ENCODE results near the gene SRD5A1. TPM values are rescaled to one million over a fixed set of nuclear protein-coding genes. Genes with fewer than 3 reads are reported as not detected.

The SRD5A1 gene
- polyA plus RNA-seq (2013, experiment 1 of 2): 16.0 TPM
- 17.1 TPM for polyA plus RNA-seq (2013, experiment 2 of 2)

DNA sequence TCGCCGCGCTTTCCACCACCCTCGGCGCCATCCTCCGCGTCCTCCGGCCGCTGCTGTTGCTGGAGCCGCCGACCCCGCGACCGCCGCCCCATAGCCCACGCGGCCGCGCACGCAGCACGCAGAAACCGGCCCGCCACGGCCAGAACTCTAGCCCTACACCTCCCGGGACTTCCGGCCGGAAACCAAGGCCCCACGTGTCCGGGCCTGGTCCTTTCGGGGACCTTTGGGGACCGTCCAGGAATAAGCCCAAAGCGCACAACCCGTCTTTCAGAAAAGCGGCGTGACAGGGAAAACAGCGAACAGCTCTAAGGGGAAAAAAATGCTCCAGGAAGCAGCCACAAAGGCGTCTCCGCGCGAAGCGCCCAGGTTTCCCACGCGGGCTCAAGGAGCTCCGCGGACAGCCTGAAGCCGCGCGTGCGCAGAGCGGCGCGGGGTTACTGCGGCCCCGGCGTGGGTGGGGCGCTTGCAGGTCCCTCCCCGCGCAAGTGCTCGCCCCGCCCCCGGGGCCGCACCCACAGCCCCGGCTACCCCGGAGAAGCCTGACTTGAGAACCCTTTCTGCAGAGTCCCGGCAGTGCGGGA, at the start of gene SRD5A1, which contains the start of gene NSUN2:
Gene SRD5A1, plus strand, starts transcription at position 553 of the 581 bp plus-strand sequence. CDS start 137 bp downstream, outside the sequence.
Gene NSUN2, minus strand, starts transcription at position 157 of the 581 bp plus-strand sequence. Its CDS starts 65 bp downstream, at position 92.
- Histone ChIP-seq H3K79me1 (replicated peaks; ENCODE audit: low read length, poor library complexity, severe bottlenecking) (peaks cover 25% of the 10 kb centered on the region), H3K4me1 (ENCODE audit: control insufficient read depth, insufficient read depth, low read depth, low read length) (peaks cover 5% of the 10 kb centered on the region), H3K14ac (ENCODE audit: low read length in 2 of 2) (peak within 1 kb of the TSS in 1 of 2 experiments; percentile 93), H3K4ac (ENCODE audit: low read depth in 1 of 2, low read length in 2 of 2) (peak within 1 kb of the TSS; percentile 89 to 91), H4K91ac (ENCODE audit: low read length) (no peak within 1 kb of the TSS), H2BK5ac (ENCODE audit: low read depth, low read length, poor library complexity, severe bottlenecking) (peak within 1 kb of the TSS; percentile 99), H3K9ac (ENCODE audit: low read length) (peak within 1 kb of the TSS; percentile 100), H2AK5ac (ENCODE audit: low read length, severe bottlenecking) (no peak within 1 kb of the TSS), H3K4me2 (ENCODE audit: low read length, poor library complexity, severe bottlenecking) (peak within 1 kb of the TSS; percentile 90), H3K27ac (ENCODE audit: low read length, poor library complexity, severe bottlenecking) (peak within 1 kb of the TSS; percentile 97), H3K9me3 (ENCODE audit: control insufficient read depth, low read length) (no peaks in the 10 kb centered on the region), H2BK15ac (ENCODE audit: low read depth, poor library complexity, severe bottlenecking) (peak within 1 kb of the TSS; percentile 97), H2BK12ac (ENCODE audit: low read length in 2 of 2) (no peak within 1 kb of the TSS), H3K36me3 (ENCODE audit: control insufficient read depth in 1 of 2, insufficient read depth in 2 of 2, low read depth in 1 of 2, low read length in 2 of 2) (peaks cover 23 to 36% of the 10 kb centered on the region in 2 experiments), H3K18ac (ENCODE audit: low read depth in 1 of 2, low read length in 2 of 2) (peak within 1 kb of the TSS; percentile 89 to 91), H3K4me3 (ENCODE audit: insufficient read depth in 1 of 2, low read depth in 1 of 2, low read length in 2 of 2) (peak within 1 kb of the TSS; percentile 93 to 96), H2BK120ac (ENCODE audit: low read depth, low read length) (peak within 1 kb of the TSS; percentile 58), H3K23ac (ENCODE audit: low read length in 2 of 2) (peak within 1 kb of the TSS; percentile 46), H3K27me3 (ENCODE audit: control insufficient read depth in 1 of 2, insufficient read depth in 1 of 2, low read length in 2 of 2) (no peaks in the 10 kb centered on the region), H4K8ac (ENCODE audit: low read length) (peak within 1 kb of the TSS; percentile 82), H2AFZ (ENCODE audit: low read depth, low read length) (peak within 1 kb of the TSS; percentile 83)
- DNase-seq: peak; percentile 90
- under 1% methylated on average over 66 of the region's 66 CpGs for WGBS

- Histone ChIP-seq H2BK5ac (ENCODE audit: low read depth, low read length, poor library complexity, severe bottlenecking) (no peak overlapping the region), H4K8ac (ENCODE audit: low read length) (no peak overlapping the region), H2AFZ (ENCODE audit: low read depth, low read length) (no peak overlapping the region), H2BK120ac (ENCODE audit: low read depth, low read length) (no peak overlapping the region), H3K4me1 (ENCODE audit: control insufficient read depth, insufficient read depth, low read depth, low read length) (peaks cover 8% of the 10 kb centered on the region), H4K91ac (ENCODE audit: low read length) (no peak overlapping the region), H3K4me2 (ENCODE audit: low read length, poor library complexity, severe bottlenecking) (no peak overlapping the region), H3K27me3 (ENCODE audit: control insufficient read depth in 1 of 2, insufficient read depth in 1 of 2, low read length in 2 of 2) (peaks cover 68 to 74% of the 10 kb centered on the region in 2 experiments), H3K4me3 (ENCODE audit: insufficient read depth in 1 of 2, low read depth in 1 of 2, low read length in 2 of 2) (no peak overlapping the region), H3K27ac (ENCODE audit: low read length, poor library complexity, severe bottlenecking) (no peak overlapping the region), H3K4ac (ENCODE audit: low read depth in 1 of 2, low read length in 2 of 2) (no peak overlapping the region), H2BK12ac (ENCODE audit: low read length in 2 of 2) (no peak overlapping the region), H2AK5ac (ENCODE audit: low read length, severe bottlenecking) (no peak overlapping the region), H2BK15ac (ENCODE audit: low read depth, poor library complexity, severe bottlenecking) (no peak overlapping the region), H3K9ac (ENCODE audit: low read length) (no peak overlapping the region), H3K18ac (ENCODE audit: low read depth in 1 of 2, low read length in 2 of 2) (no peak overlapping the region), H3K14ac (ENCODE audit: low read length in 2 of 2) (no peak overlapping the region), H3K23ac (ENCODE audit: low read length in 2 of 2) (no peak overlapping the region), H3K79me1 (replicated peaks; ENCODE audit: low read length, poor library complexity, severe bottlenecking) (no peaks in the 10 kb centered on the region), H3K9me3 (ENCODE audit: control insufficient read depth, low read length) (no peaks in the 10 kb centered on the region), H3K36me3 (ENCODE audit: control insufficient read depth in 1 of 2, insufficient read depth in 2 of 2, low read depth in 1 of 2, low read length in 2 of 2) (no peaks in the 10 kb centered on the region)
- 45% methylated on average over 1 of the region's 6 CpGs for WGBS
- DNase-seq: no peak
Observed at GRCh38 chr5:6584101-6584645, 49.1 kb upstream of the SRD5A1 start.

- no peak overlapping the region for H3K4me3 ChIP-seq (ENCODE audit: insufficient read depth in 1 of 2, low read depth in 1 of 2, low read length in 2 of 2)
- H3K18ac ChIP-seq (ENCODE audit: low read depth in 1 of 2, low read length in 2 of 2): no peak overlapping the region
- WGBS: 86% methylated on average over 8 of the region's 8 CpGs
- H3K9me3 ChIP-seq (ENCODE audit: control insufficient read depth, low read length): no peaks in the 10 kb centered on the region
- no peak overlapping the region for H3K4me2 ChIP-seq (ENCODE audit: low read length, poor library complexity, severe bottlenecking)
- no peak overlapping the region for H2BK5ac ChIP-seq (ENCODE audit: low read depth, low read length, poor library complexity, severe bottlenecking)
- H3K14ac ChIP-seq (ENCODE audit: low read length in 2 of 2): no peak overlapping the region
- no peak overlapping the region for H3K4ac ChIP-seq (ENCODE audit: low read depth in 1 of 2, low read length in 2 of 2)
- H2BK12ac ChIP-seq (ENCODE audit: low read length in 2 of 2): no peak overlapping the region
- no peak overlapping the region for H4K91ac ChIP-seq (ENCODE audit: low read length)
- DNase-seq: no peak
- no peak overlapping the region for H3K27ac ChIP-seq (ENCODE audit: low read length, poor library complexity, severe bottlenecking)
- H3K4me1 ChIP-seq (ENCODE audit: control insufficient read depth, insufficient read depth, low read depth, low read length): peaks cover 8% of the 10 kb centered on the region
- H2AK5ac ChIP-seq (ENCODE audit: low read length, severe bottlenecking): no peak overlapping the region
- no peak overlapping the region for H3K9ac ChIP-seq (ENCODE audit: low read length)
- H3K27me3 ChIP-seq (ENCODE audit: control insufficient read depth in 1 of 2, insufficient read depth in 1 of 2, low read length in 2 of 2): peaks cover 64 to 68% of the 10 kb centered on the region in 2 experiments
- no peaks in the 10 kb centered on the region for H3K79me1 ChIP-seq (replicated peaks; ENCODE audit: low read length, poor library complexity, severe bottlenecking)
- H3K23ac ChIP-seq (ENCODE audit: low read length in 2 of 2): no peak overlapping the region
- no peak overlapping the region for H2BK120ac ChIP-seq (ENCODE audit: low read depth, low read length)
- no peak overlapping the region for H2AFZ ChIP-seq (ENCODE audit: low read depth, low read length)
- H3K36me3 ChIP-seq (ENCODE audit: control insufficient read depth in 1 of 2, insufficient read depth in 2 of 2, low read depth in 1 of 2, low read length in 2 of 2): no peaks in the 10 kb centered on the region
- no peak overlapping the region for H4K8ac ChIP-seq (ENCODE audit: low read length)
- H2BK15ac ChIP-seq (ENCODE audit: low read depth, poor library complexity, severe bottlenecking): no peak overlapping the region
Observed at GRCh38 chr5:6584727-6585126, 48.5 kb upstream of the SRD5A1 start.

DNA sequence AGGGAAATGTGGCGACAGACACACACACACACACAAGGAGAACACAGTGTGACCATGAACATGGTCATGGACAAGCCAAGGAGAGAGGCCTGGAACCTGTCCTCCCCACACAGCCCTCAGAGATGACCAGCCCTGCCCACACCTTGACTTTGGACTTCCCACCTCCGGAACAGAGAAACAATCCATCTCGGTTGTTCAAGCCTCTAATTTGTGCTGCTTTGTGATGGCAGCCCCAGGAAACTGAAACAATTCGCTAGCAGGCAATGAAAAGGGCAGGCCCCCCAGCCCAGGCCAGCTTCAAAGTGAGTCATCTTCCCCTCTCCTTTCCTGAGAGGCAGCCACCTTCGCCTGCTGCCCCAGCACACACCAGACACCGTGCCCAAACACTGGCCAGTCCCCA, 48.1 kb upstream of the SRD5A1 start:
- Histone ChIP-seq H3K27ac (ENCODE audit: low read length, poor library complexity, severe bottlenecking) (no peak overlapping the region), H2BK5ac (ENCODE audit: low read depth, low read length, poor library complexity, severe bottlenecking) (no peak overlapping the region), H3K36me3 (ENCODE audit: control insufficient read depth in 1 of 2, insufficient read depth in 2 of 2, low read depth in 1 of 2, low read length in 2 of 2) (no peaks in the 10 kb centered on the region), H2BK15ac (ENCODE audit: low read depth, poor library complexity, severe bottlenecking) (no peak overlapping the region), H3K14ac (ENCODE audit: low read length in 2 of 2) (no peak overlapping the region), H3K79me1 (replicated peaks; ENCODE audit: low read length, poor library complexity, severe bottlenecking) (no peaks in the 10 kb centered on the region), H2BK120ac (ENCODE audit: low read depth, low read length) (no peak overlapping the region), H3K4ac (ENCODE audit: low read depth in 1 of 2, low read length in 2 of 2) (no peak overlapping the region), H3K4me1 (ENCODE audit: control insufficient read depth, insufficient read depth, low read depth, low read length) (peaks cover 8% of the 10 kb centered on the region), H4K91ac (ENCODE audit: low read length) (no peak overlapping the region), H3K9me3 (ENCODE audit: control insufficient read depth, low read length) (no peaks in the 10 kb centered on the region), H3K9ac (ENCODE audit: low read length) (no peak overlapping the region), H2AFZ (ENCODE audit: low read depth, low read length) (no peak overlapping the region), H3K4me3 (ENCODE audit: insufficient read depth in 1 of 2, low read depth in 1 of 2, low read length in 2 of 2) (no peak overlapping the region), H3K18ac (ENCODE audit: low read depth in 1 of 2, low read length in 2 of 2) (no peak overlapping the region), H3K27me3 (ENCODE audit: control insufficient read depth in 1 of 2, insufficient read depth in 1 of 2, low read length in 2 of 2) (peaks cover 59 to 64% of the 10 kb centered on the region in 2 experiments), H2AK5ac (ENCODE audit: low read length, severe bottlenecking) (no peak overlapping the region), H2BK12ac (ENCODE audit: low read length in 2 of 2) (no peak overlapping the region), H4K8ac (ENCODE audit: low read length) (no peak overlapping the region), H3K4me2 (ENCODE audit: low read length, poor library complexity, severe bottlenecking) (no peak overlapping the region), H3K23ac (ENCODE audit: low read length in 2 of 2) (no peak overlapping the region)
- 74% methylated on average over 6 of the region's 6 CpGs for WGBS
- DNase-seq: no peak
